Mucosa of stomach (tissue), 1 donor: Measurements from ENCODE around the gene ZNF746.
A peak's percentile ranks its signal among the peaks of the same experiment; 100 is the strongest.

Source experiments
- H3K27me3 ChIP-seq: one replicate; pipeline ENCODE4 v1.7.0; 2013; ENCODE audit warnings: mild to moderate bottlenecking, low read length; ENCODE audit not compliant: control insufficient read depth, insufficient read depth
- H3K36me3 ChIP-seq: one replicate; pipeline ENCODE4 v1.7.0; 2013; ENCODE audit warnings: low read length; ENCODE audit not compliant: control insufficient read depth, insufficient read depth
- H3K4me1 ChIP-seq: one replicate; pipeline ENCODE4 v1.7.0; 2013; ENCODE audit warnings: mild to moderate bottlenecking, low read length; ENCODE audit not compliant: control insufficient read depth, insufficient read depth
- H3K4me3 ChIP-seq: one replicate; pipeline ENCODE4 v1.7.0; 2013; ENCODE audit warnings: low read length
- H3K9ac ChIP-seq: one replicate; pipeline ENCODE4 v1.7.0; 2013; ENCODE audit warnings: mild to moderate bottlenecking, low read length, moderate library complexity
- H3K9me3 ChIP-seq: one replicate; pipeline ENCODE4 v1.7.0; 2013; ENCODE audit warnings: mild to moderate bottlenecking, low read length, moderate library complexity; ENCODE audit not compliant: control insufficient read depth
- donor health status: Pancreatic carcinoma.

ZNF746 gene

GRCh38 chr7:149497467-149498261 lies at the start of gene ZNF746:
Gene ZNF746 (minus strand): TSS chr7:149497809. CDS start chr7:149497536, 273 bp downstream.
- H3K9ac ChIP-seq, result peak within 1 kb of the TSS; percentile 75
- no peaks in the 10 kb centered on the region for H3K9me3 ChIP-seq
- no peaks in the 10 kb centered on the region for H3K36me3 ChIP-seq
- peaks cover 12% of the 10 kb centered on the region for H3K4me1 ChIP-seq
- no peaks in the 10 kb centered on the region for H3K27me3 ChIP-seq
- peak within 1 kb of the TSS; percentile 63 for H3K4me3 ChIP-seq

GRCh38 chr7:149547126-149547525 lies 49.5 kb upstream of the ZNF746 start:
- Histone ChIP-seq H3K4me3 (no peak overlapping the region), H3K27me3 (no peaks in the 10 kb centered on the region), H3K9ac (no peak overlapping the region), H3K4me1 (no peaks in the 10 kb centered on the region), H3K9me3 (no peaks in the 10 kb centered on the region), H3K36me3 (peaks cover 18% of the 10 kb centered on the region)

DNA sequence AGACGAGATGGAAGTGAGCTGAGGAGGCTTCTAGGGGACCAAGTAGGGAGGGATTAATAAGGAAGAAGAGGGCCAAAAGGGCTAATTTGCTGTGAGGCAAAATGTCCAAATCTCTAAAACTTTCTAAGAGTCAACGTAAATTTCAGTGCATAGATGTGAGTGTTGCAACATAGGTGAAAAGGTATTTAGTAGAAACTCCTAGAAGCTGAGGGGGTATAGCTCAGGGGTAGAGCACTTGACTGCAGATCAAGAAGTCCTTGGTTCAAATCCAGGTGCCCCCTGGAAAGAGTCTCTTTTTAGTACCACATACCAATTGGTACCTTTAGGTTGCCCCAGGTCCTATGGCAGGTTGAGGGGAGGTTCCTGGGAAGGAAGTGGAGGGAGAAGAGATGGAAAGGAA lies 48.7 kb upstream of the ZNF746 start:
- Histone ChIP-seq H3K27me3 (no peaks in the 10 kb centered on the region), H3K4me3 (no peak overlapping the region), H3K36me3 (peaks cover 18% of the 10 kb centered on the region), H3K9ac (no peak overlapping the region), H3K4me1 (no peaks in the 10 kb centered on the region), H3K9me3 (no peaks in the 10 kb centered on the region)

DNA sequence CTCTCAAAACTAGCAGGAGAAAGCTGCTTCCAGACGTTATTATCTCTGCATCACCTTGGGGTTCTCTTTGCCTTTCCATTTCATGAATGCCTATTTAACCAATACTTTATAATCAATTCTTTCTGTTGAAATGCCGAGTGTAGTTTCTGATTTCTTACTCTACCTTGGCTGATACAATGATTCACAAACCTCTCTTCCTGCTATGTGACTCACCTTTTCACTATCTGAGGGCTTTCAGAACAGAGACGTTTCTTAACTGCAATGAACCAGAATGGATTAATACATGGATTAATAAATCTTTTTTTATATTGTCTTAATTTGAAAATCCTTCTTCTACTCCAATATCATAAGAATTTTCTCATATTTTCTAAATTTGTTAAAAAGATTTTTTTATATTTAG lies 46.4 kb upstream of the ZNF746 start:
- Histone ChIP-seq H3K4me3 (no peak overlapping the region), H3K4me1 (no peaks in the 10 kb centered on the region), H3K9me3 (no peaks in the 10 kb centered on the region), H3K36me3 (peaks cover 10% of the 10 kb centered on the region), H3K27me3 (no peaks in the 10 kb centered on the region), H3K9ac (no peak overlapping the region)

DNA sequence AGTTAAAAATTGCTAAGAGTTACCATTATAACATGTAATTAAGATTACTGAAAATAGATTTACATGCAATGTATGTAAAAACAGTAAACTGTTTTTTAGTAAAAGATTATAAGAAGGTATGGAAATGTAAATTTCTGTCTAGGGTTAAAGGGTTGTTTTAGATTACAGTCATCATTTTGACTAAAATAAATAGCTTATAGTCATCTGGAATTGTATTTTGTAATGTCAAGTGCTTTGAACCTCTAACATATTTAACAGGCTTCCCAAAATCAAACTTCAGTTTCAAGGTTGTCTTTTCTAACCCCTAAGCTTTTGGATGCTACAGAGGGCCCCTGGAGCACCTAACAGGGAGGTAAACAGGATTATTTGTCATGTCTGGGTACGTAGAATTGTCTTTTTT lies 35.0 kb upstream of the ZNF746 start:
- Histone ChIP-seq H3K9ac (no peak overlapping the region), H3K4me3 (no peak overlapping the region), H3K27me3 (no peaks in the 10 kb centered on the region), H3K9me3 (peaks cover 12% of the 10 kb centered on the region), H3K4me1 (no peaks in the 10 kb centered on the region), H3K36me3 (no peaks in the 10 kb centered on the region)

- Histone ChIP-seq H3K9ac (no peak overlapping the region), H3K9me3 (peaks cover 12% of the 10 kb centered on the region), H3K27me3 (no peaks in the 10 kb centered on the region), H3K4me1 (no peaks in the 10 kb centered on the region), H3K4me3 (no peak overlapping the region), H3K36me3 (no peaks in the 10 kb centered on the region)
These were observed 31.6 kb upstream of the ZNF746 start for GRCh38 chr7:149529136-149529718.

GRCh38 chr7:149527414-149527813 lies 29.8 kb upstream of the ZNF746 start:
- H3K27me3 ChIP-seq, result no peaks in the 10 kb centered on the region
- H3K9ac ChIP-seq, result no peak overlapping the region
- H3K36me3 ChIP-seq, result no peaks in the 10 kb centered on the region
- no peaks in the 10 kb centered on the region for H3K4me1 ChIP-seq
- H3K4me3 ChIP-seq, result no peak overlapping the region
- peaks cover 12% of the 10 kb centered on the region for H3K9me3 ChIP-seq

- H3K36me3 ChIP-seq, result no peaks in the 10 kb centered on the region
- H3K4me3 ChIP-seq, result no peak overlapping the region
- no peaks in the 10 kb centered on the region for H3K4me1 ChIP-seq
- H3K27me3 ChIP-seq, result no peaks in the 10 kb centered on the region
- H3K9me3 ChIP-seq, result peaks cover 12% of the 10 kb centered on the region
- H3K9ac ChIP-seq, result no peak overlapping the region
These were observed 27.7 kb upstream of the ZNF746 start for GRCh38 chr7:149525280-149525679.

DNA sequence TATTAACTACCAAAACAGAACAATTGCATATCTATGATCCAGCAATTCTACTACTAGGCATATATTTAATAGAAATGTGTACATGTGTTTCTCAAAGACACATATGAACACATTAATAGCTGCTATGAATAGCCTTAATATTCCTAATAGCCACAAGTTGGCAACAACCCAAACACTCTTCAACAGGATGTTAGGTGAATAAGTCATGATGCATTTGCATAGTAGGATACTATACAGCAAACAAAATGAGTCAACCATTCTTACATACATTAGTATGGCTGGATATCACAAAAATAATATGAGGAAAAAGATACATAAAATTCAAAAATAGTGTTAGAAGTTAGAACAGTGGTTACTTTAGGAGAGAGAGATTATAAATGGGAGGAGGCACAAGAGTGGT lies 26.8 kb upstream of the ZNF746 start:
- Histone ChIP-seq H3K4me1 (no peaks in the 10 kb centered on the region), H3K9me3 (peaks cover 8% of the 10 kb centered on the region)

GRCh38 chr7:149510248-149510647 lies 12.6 kb upstream of the ZNF746 start:
- Histone ChIP-seq H3K9me3 (no peaks in the 10 kb centered on the region), H3K36me3 (no peaks in the 10 kb centered on the region), H3K4me1 (no peaks in the 10 kb centered on the region), H3K27me3 (no peaks in the 10 kb centered on the region), H3K9ac (no peak overlapping the region), H3K4me3 (no peak overlapping the region)

More for the DNA sequence above, 26.8 kb upstream of the ZNF746 start:
- H3K4me3 ChIP-seq, result no peak overlapping the region
- no peaks in the 10 kb centered on the region for H3K27me3 ChIP-seq
- H3K36me3 ChIP-seq, result no peaks in the 10 kb centered on the region
- H3K9ac ChIP-seq, result no peak overlapping the region

- Histone ChIP-seq H3K9ac (no peak overlapping the region), H3K4me1 (no peaks in the 10 kb centered on the region), H3K27me3 (no peaks in the 10 kb centered on the region), H3K4me3 (no peak overlapping the region), H3K36me3 (no peaks in the 10 kb centered on the region), H3K9me3 (no peaks in the 10 kb centered on the region)
These were observed 12.2 kb upstream of the ZNF746 start for GRCh38 chr7:149509774-149510173.

- H3K9me3 ChIP-seq, result no peaks in the 10 kb centered on the region
- no peak overlapping the region for H3K9ac ChIP-seq
- H3K4me1 ChIP-seq, result no peaks in the 10 kb centered on the region
- no peak overlapping the region for H3K4me3 ChIP-seq
- H3K36me3 ChIP-seq, result no peaks in the 10 kb centered on the region
- H3K27me3 ChIP-seq, result no peaks in the 10 kb centered on the region
These were observed 7.9 kb upstream of the ZNF746 start for GRCh38 chr7:149505551-149505950.
